HepG2 (cell line): ENCODE data around the gene LIM2. TPM values are rescaled to one million over a fixed set of nuclear protein-coding genes. Genes with fewer than 3 reads are reported as not detected.
A peak's percentile ranks its signal among the peaks of the same experiment; 100 is the strongest.

Source experiments
- HES4 ChIP-seq: sonication (generic); formaldehyde crosslinking; IDR thresholded peaks from 2 replicates; pipeline ENCODE4 v1.9.0; 2021; ENCODE audit warnings: mild to moderate bottlenecking, missing genetic modification reagents, borderline replicate concordance
- HMGA1 ChIP-seq: sonication (generic); formaldehyde crosslinking; conservative IDR thresholded peaks from 2 replicates; pipeline ENCODE4 v1.4.0; 2020; ENCODE audit warnings: missing genetic modification reagents
- IKZF4 ChIP-seq: sonication (generic); formaldehyde crosslinking; IDR thresholded peaks from 2 replicates; pipeline ENCODE4 v1.5.1; 2020; ENCODE audit warnings: borderline replicate concordance, mild to moderate bottlenecking, low read depth, missing genetic modification reagents; ENCODE audit errors: not compliant biosample characterization
- MBNL3 ChIP-seq: fragments of 250-450 bp; sonication (Bioruptor Pico); conservative IDR thresholded peaks from 2 replicates; pipeline ENCODE4 v1.8.0; 2022; ENCODE audit warnings: mild to moderate bottlenecking, inconsistent platforms
- NKX3-1 ChIP-seq: sonication (generic); formaldehyde crosslinking; IDR thresholded peaks from 2 replicates; pipeline ENCODE4 v1.5.0; 2020; ENCODE audit warnings: missing genetic modification reagents
- NR2F2 ChIP-seq: IDR thresholded peaks from 2 replicates; pipeline ENCODE4 v1.6.1; 2012; ENCODE audit warnings: low read depth, inconsistent platforms, borderline replicate concordance
- PHF21A ChIP-seq: sonication (generic); formaldehyde crosslinking; IDR thresholded peaks from 2 replicates; pipeline ENCODE4 v1.5.0; 2020; ENCODE audit warnings: mild to moderate bottlenecking, missing genetic modification reagents
- PRMT3 ChIP-seq: sonication (generic); formaldehyde crosslinking; IDR thresholded peaks from 2 replicates; pipeline ENCODE4 v1.8.1; 2022; ENCODE audit warnings: low read depth, mild to moderate bottlenecking, moderate library complexity, missing genetic modification reagents, borderline replicate concordance
- RBFOX2 ChIP-seq: fragments of 200-400 bp; formaldehyde crosslinking; IDR thresholded peaks from 2 replicates; pipeline ENCODE4 v1.6.1; 2017; ENCODE audit warnings: low read depth, mild to moderate bottlenecking, low read length
- SALL1 ChIP-seq: sonication (generic); formaldehyde crosslinking; IDR thresholded peaks from 2 replicates; pipeline ENCODE4 v1.8.0; 2022; ENCODE audit warnings: mild to moderate bottlenecking, missing genetic modification reagents
- SOX13 ChIP-seq, 3 experiments: fragments of 450-650 bp in 1 of 3; sonication (generic) in 1 of 3; formaldehyde crosslinking in 1 of 3; IDR thresholded peaks in 2 of 3; conservative IDR thresholded peaks in 1 of 3; 2 replicates each; pipeline versions ENCODE4 v1.5.0 to v1.6.1; 2016 to 2020; ENCODE audit warnings: antibody characterized with exemption in 1 of 3, mild to moderate bottlenecking in 1 of 3, missing compliant biosample characterization in 1 of 3, missing genetic modification reagents in 1 of 3, moderate library complexity in 1 of 3
- SRY ChIP-seq: sonication (generic); formaldehyde crosslinking; IDR thresholded peaks from 2 replicates; pipeline ENCODE4 v1.8.0; 2022; ENCODE audit warnings: mild to moderate bottlenecking, missing genetic modification reagents
- ZFP90 ChIP-seq: sonication (generic); formaldehyde crosslinking; IDR thresholded peaks from 2 replicates; pipeline ENCODE4 v1.8.0; 2022; ENCODE audit warnings: missing genetic modification reagents, mild to moderate bottlenecking, inconsistent platforms, borderline replicate concordance
- ZNF17 ChIP-seq: sonication (generic); formaldehyde crosslinking; IDR thresholded peaks from 2 replicates; pipeline ENCODE4 v1.5.0; 2020; ENCODE audit warnings: mild to moderate bottlenecking, missing genetic modification reagents
- ZNF260 ChIP-seq: sonication (generic); formaldehyde crosslinking; IDR thresholded peaks from 2 replicates; pipeline ENCODE4 v1.4.0; 2020; ENCODE audit warnings: missing genetic modification reagents, low read depth, mild to moderate bottlenecking, borderline replicate concordance
- ZNF350 ChIP-seq: sonication (generic); formaldehyde crosslinking; IDR thresholded peaks from 2 replicates; pipeline ENCODE4 v1.4.0; 2020; ENCODE audit warnings: mild to moderate bottlenecking, low read depth, missing genetic modification reagents, borderline replicate concordance
- ZNF607 ChIP-seq: sonication (generic); formaldehyde crosslinking; IDR thresholded peaks from 2 replicates; pipeline ENCODE4 v1.5.1; 2020; ENCODE audit warnings: missing genetic modification reagents, mild to moderate bottlenecking, borderline replicate concordance
- ZNF703 ChIP-seq: sonication (generic); formaldehyde crosslinking; IDR thresholded peaks from 2 replicates; pipeline ENCODE4 v1.5.1; 2020; ENCODE audit warnings: missing genetic modification reagents, mild to moderate bottlenecking, moderate library complexity, borderline replicate concordance
- polyA plus RNA-seq, 8 experiments: library from polyadenylated mRNA; depleted of rRNA in 3 of 8; stranded (reverse) in 7 of 8; unstranded in 1 of 8; fragments of >200 nt; fragmentation: Illumina TruSeq in 4 of 8; extraction: Trizol in 4 of 8; gene quantifications; 2 replicates each; pipeline versions ENCODE4 v1.2.1 to v1.2.3, GENCODE V29; 2011 to 2016; ENCODE audit warnings: low read depth in 4 of 8, missing spikeins in 1 of 8, mixed read lengths in 1 of 8; ENCODE audit not compliant: insufficient read depth in 1 of 8
- total RNA-seq, 5 experiments: library from RNA; depleted of rRNA; stranded (reverse); fragments of >200 nt; fragmentation: Illumina TruSeq; extraction: Trizol; gene quantifications; 2 replicates each; pipeline ENCODE4 v1.2.3, GENCODE V29; 2016; ENCODE audit warnings: low read depth in 1 of 5
- TF ChIP-seq, protein P1 (sequence below): sonication (generic); formaldehyde crosslinking; IDR thresholded peaks from 2 replicates; pipeline ENCODE4 v1.4.0; 2020; ENCODE audit warnings: missing genetic modification reagents
- TF ChIP-seq, protein P2 (sequence below): sonication (generic); formaldehyde crosslinking; IDR thresholded peaks from 2 replicates; pipeline ENCODE4 v1.4.0; 2020; ENCODE audit warnings: missing genetic modification reagents
- TF ChIP-seq, protein P3 (sequence below): sonication (generic); formaldehyde crosslinking; IDR thresholded peaks from 2 replicates; pipeline ENCODE4 v1.8.0; 2022; ENCODE audit warnings: mild to moderate bottlenecking, missing genetic modification reagents, moderate library complexity
- TF ChIP-seq, protein P4 (sequence below): IDR thresholded peaks from 2 replicates; pipeline ENCODE4 v1.6.1; 2016
- TF ChIP-seq, protein P5 (sequence below): sonication (generic); formaldehyde crosslinking; IDR thresholded peaks from 2 replicates; pipeline ENCODE4 v1.8.1; 2023; ENCODE audit warnings: missing genetic modification reagents, mild to moderate bottlenecking, borderline replicate concordance

The LIM2 gene
- total and polyA plus RNA-seq, 2 of the 13 experiments (the other 11 are each of a cell fraction or from before 2014, with no cell fraction given): 1.3 TPM; not detected in 1

DNA sequence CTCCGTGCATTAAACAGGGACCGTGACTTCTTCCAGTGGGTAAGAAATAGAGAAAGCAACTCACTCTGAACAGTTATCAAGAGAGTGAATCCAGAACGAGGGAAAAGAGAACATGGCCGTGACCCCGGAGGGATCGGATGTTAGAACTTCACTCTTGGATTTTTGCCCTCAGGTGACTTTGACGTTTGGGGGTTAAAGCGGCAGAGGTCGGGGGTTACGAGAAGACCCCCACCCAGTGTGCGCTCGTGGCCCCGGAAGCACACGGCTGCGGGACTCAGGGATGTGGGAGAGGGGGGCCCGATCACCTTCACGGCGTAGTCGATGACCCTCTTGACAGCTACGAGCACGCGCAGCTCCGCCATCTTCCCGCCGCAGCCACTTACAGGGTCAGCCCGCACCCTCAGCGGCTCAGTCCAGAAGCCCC is 21.8 kb downstream of the LIM2 start, which contains the start of gene ETFB (continued):
- TF ChIP-seq ZNF350 (no peak; the same call in 1 of the 2 replicates), MBNL3 (CRISPR knock-in tag) (no peak), ZNF607 (CRISPR knock-in tag) (no peak), RBFOX2 (peak; percentile 78), HMGA1 (CRISPR knock-in tag) (no peak), SRY (CRISPR knock-in tag) (no peak; the same call in 1 of the 2 replicates), ZNF703 (CRISPR knock-in tag) (no peak), NR2F2 (peak; percentile 70; the same call in 1 of the 2 replicates), PHF21A (CRISPR knock-in tag) (no peak; the same call in 1 of the 2 replicates), HES4 (CRISPR knock-in tag) (no peak), ZNF260 (CRISPR knock-in tag) (no peak), SOX13 (IDR thresholded peaks at IDR 0.05) (no peak), SOX13 (CRISPR knock-in tag; conservative IDR thresholded peaks at IDR 0.05 in 1 of 2, IDR thresholded peaks at IDR 0.05 in 1 of 2) (no peak), ZFP90 (peak; percentile 66), IKZF4 (peak; percentile 10), SALL1 (no peak; the same call in 1 of the 2 replicates), NKX3-1 (CRISPR knock-in tag) (peak; percentile 33; the same call in 1 of the 2 replicates), ZNF17 (CRISPR knock-in tag) (no peak), PRMT3 (CRISPR knock-in tag) (no peak)
- TF ChIP-seq, protein P1, sequence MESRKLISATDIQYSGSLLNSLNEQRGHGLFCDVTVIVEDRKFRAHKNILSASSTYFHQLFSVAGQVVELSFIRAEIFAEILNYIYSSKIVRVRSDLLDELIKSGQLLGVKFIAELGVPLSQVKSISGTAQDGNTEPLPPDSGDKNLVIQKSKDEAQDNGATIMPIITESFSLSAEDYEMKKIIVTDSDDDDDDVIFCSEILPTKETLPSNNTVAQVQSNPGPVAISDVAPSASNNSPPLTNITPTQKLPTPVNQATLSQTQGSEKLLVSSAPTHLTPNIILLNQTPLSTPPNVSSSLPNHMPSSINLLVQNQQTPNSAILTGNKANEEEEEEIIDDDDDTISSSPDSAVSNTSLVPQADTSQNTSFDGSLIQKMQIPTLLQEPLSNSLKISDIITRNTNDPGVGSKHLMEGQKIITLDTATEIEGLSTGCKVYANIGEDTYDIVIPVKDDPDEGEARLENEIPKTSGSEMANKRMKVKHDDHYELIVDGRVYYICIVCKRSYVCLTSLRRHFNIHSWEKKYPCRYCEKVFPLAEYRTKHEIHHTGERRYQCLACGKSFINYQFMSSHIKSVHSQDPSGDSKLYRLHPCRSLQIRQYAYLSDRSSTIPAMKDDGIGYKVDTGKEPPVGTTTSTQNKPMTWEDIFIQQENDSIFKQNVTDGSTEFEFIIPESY: no peak
- TF ChIP-seq, protein P2, sequence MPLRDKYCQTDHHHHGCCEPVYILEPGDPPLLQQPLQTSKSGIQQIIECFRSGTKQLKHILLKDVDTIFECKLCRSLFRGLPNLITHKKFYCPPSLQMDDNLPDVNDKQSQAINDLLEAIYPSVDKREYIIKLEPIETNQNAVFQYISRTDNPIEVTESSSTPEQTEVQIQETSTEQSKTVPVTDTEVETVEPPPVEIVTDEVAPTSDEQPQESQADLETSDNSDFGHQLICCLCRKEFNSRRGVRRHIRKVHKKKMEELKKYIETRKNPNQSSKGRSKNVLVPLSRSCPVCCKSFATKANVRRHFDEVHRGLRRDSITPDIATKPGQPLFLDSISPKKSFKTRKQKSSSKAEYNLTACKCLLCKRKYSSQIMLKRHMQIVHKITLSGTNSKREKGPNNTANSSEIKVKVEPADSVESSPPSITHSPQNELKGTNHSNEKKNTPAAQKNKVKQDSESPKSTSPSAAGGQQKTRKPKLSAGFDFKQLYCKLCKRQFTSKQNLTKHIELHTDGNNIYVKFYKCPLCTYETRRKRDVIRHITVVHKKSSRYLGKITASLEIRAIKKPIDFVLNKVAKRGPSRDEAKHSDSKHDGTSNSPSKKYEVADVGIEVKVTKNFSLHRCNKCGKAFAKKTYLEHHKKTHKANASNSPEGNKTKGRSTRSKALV (CRISPR knock-in tag): 0 out of 2 replicates have a peak, but pooled peaks have one; percentile 30
- TF ChIP-seq, protein P3, sequence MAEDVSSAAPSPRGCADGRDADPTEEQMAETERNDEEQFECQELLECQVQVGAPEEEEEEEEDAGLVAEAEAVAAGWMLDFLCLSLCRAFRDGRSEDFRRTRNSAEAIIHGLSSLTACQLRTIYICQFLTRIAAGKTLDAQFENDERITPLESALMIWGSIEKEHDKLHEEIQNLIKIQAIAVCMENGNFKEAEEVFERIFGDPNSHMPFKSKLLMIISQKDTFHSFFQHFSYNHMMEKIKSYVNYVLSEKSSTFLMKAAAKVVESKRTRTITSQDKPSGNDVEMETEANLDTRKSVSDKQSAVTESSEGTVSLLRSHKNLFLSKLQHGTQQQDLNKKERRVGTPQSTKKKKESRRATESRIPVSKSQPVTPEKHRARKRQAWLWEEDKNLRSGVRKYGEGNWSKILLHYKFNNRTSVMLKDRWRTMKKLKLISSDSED (CRISPR knock-in tag): no peak
- TF ChIP-seq, protein P4, sequence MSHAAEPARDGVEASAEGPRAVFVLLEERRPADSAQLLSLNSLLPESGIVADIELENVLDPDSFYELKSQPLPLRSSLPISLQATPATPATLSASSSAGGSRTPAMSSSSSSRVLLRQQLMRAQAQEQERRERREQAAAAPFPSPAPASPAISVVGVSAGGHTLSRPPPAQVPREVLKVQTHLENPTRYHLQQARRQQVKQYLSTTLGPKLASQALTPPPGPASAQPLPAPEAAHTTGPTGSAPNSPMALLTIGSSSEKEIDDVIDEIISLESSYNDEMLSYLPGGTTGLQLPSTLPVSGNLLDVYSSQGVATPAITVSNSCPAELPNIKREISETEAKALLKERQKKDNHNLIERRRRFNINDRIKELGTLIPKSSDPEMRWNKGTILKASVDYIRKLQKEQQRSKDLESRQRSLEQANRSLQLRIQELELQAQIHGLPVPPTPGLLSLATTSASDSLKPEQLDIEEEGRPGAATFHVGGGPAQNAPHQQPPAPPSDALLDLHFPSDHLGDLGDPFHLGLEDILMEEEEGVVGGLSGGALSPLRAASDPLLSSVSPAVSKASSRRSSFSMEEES (CRISPR knock-in tag): no peak
- TF ChIP-seq, protein P5, sequence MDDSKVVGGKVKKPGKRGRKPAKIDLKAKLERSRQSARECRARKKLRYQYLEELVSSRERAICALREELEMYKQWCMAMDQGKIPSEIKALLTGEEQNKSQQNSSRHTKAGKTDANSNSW (CRISPR knock-in tag): no peak
